ENCODE measurements around the gene GTF3C4. TPM values are rescaled to one million over a fixed set of nuclear protein-coding genes. Genes with fewer than 3 reads are reported as not detected.

Gene GTF3C4
- total and polyA plus RNA-seq, 10 of the 15 experiments (the other 5 are each of a cell fraction or from before 2014, with no cell fraction given) = 3.2 to 18.9 (median 8.2) TPM

DNA sequence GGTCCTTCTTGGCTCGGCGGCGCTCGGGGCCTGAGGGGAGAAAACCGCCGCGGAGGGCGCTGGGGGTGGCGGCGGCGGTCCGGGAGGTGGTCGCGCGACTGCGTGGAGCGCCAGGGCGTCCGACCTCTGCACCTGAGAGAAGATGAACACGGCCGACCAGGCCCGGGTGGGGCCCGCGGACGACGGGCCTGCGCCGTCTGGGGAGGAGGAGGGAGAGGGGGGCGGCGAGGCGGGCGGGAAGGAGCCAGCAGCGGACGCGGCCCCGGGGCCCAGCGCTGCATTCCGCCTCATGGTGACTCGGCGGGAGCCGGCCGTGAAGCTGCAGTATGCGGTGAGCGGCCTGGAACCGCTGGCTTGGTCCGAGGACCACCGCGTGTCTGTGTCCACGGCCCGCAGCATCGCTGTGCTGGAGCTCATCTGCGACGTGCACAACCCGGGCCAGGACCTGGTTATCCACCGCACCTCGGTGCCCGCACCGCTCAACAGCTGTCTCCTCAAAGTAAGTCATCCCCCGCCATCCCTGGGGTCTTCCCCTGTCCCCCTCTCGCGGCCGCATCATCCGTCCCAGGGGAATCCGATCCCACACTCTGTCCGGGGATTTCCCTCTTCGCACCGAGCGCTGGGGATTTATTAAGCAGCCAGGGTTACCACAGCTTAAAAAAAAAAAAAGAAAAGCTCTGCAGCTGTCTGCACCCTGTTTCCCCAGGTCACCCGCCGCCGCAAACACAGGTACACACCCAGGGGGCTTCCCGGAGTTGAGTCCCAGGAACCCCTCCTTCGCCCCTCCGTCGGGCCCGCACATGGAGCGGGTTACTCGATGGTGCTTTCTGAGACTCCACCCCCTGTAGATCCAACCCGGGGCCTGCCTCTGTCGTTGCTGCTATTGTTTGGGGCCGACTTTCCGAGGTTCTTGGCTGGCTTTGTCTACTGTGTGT lies at the start of gene GTF3C4 (continued):
- 0 out of 2 replicates have a peak, but pooled peaks have one; percentile 31 for TF ChIP-seq GATAD2B (conservative IDR thresholded peaks at IDR 0.05; ENCODE audit: low read depth)
- no peak; the same call in 1 of the 2 replicates for TF ChIP-seq DPF2 (IDR thresholded peaks at IDR 0.05)
- peak; percentile 67 for TF ChIP-seq RUNX3 (IDR thresholded peaks at IDR 0.05; ENCODE audit: low read length)
- peak; percentile 81; the same call in 1 of the 2 replicates for TF ChIP-seq ZNF384 (IDR thresholded peaks at IDR 0.05; ENCODE audit: borderline replicate concordance, low read depth, low read length)
- TF ChIP-seq SREBF1 (IDR thresholded peaks at IDR 0.05; ENCODE audit: low read length) = no peak
- peak; percentile 56 for TF ChIP-seq POLR2A (IDR thresholded peaks at IDR 0.05; ENCODE audit: low read depth, low read length)
- no peak for TF ChIP-seq ZNF274 (IDR thresholded peaks at IDR 0.05; ENCODE audit: insufficient read depth, insufficient read length)
- no peak; a peak in 2 of 4 replicates for TF ChIP-seq BHLHE40 (IDR thresholded peaks at IDR 0.05; ENCODE audit: borderline replicate concordance in 1 of 2, low read depth in 2 of 2, low read length in 1 of 2)

DNA sequence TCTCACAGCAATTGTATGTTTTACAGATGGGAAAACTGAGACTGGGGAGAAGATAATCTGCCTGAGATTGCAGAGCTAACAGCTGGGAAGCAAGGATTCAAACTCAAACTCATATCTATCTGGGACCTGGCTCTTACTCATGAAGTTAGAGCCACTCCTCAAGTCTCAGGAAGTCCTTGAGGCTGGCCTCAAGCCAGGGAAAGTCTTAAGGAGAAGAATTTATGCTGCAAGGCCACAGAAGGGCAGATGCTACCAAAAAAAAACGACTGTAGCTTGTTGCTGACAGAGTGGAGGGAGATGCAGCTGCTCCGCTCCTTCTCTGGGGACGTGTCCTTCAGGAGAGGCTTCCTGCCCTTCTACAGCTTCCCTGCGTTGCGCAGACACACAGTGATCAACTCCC lies 48.1 kb upstream of the GTF3C4 start:
- ATAC-seq (no peak), FAIRE-seq (no peak), DNase-seq (ENCODE audit: low read depth, low spot score) (no peak)
- RAD21 ChIA-PET (ENCODE audit: unreplicated experiment) = no interaction called here
- Histone ChIP-seq H3K27ac (ENCODE audit: control insufficient read depth, insufficient read depth) (no peak overlapping the region), H3K4me1 (ENCODE audit: control insufficient read depth, insufficient read depth, low read length) (no peaks in the 10 kb centered on the region), H3K4me3 (no peak overlapping the region), H3K9me3 (replicated peaks; ENCODE audit: control insufficient read depth, insufficient read depth, low read length) (no peaks in the 10 kb centered on the region), H3K9ac (ENCODE audit: control insufficient read depth, insufficient read depth, low read length) (no peak overlapping the region), H3K79me2 (ENCODE audit: control insufficient read depth, insufficient read depth, low read length) (no peaks in the 10 kb centered on the region), H3K4me2 (ENCODE audit: control insufficient read depth, insufficient read depth) (no peak overlapping the region), H4K20me1 (ENCODE audit: control insufficient read depth, insufficient read depth) (no peaks in the 10 kb centered on the region), H3K27me3 (replicated peaks in 1 of 2; ENCODE audit: control insufficient read depth in 2 of 2, insufficient read depth in 2 of 2, low read length in 1 of 2) (no peaks in the 10 kb centered on the region), H3K36me3 (ENCODE audit: control insufficient read depth in 2 of 2, insufficient read depth in 2 of 2, low read length in 1 of 2) (peaks cover 6 to 9% of the 10 kb centered on the region in 2 experiments), H2AFZ (ENCODE audit: control insufficient read depth, low read depth, low read length) (no peak overlapping the region)
- 80% methylated on average over 5 of the region's 5 CpGs for WGBS (ENCODE audit: insufficient coverage, insufficient replicate concordance, low lambda C conversion rate, missing lambda C conversion rate)
- intact Hi-C loops (cut with micrococcal nuclease; ENCODE audit: unreplicated experiment) (no loop called here), in situ Hi-C loops (cut with MboI) (no loop called here)
- CTCF ChIA-PET = interaction anchor here (0.6 kb wide), 1 partner anchor 1696 kb away, joined by 3 read pairs; no protein-coding TSS in a partner anchor
- TF ChIP-seq MXI1 (IDR thresholded peaks at IDR 0.05; ENCODE audit: low read depth, low read length) (no peak), IKZF2 (IDR thresholded peaks at IDR 0.05) (no peak), MTA2 (IDR thresholded peaks at IDR 0.05; ENCODE audit: low read depth) (no peak), ETV6 (conservative IDR thresholded peaks at IDR 0.05 in 1 of 2, IDR thresholded peaks at IDR 0.05 in 1 of 2; ENCODE audit: borderline replicate concordance in 1 of 2, low read depth in 1 of 2) (no peak), CBX3 (IDR thresholded peaks at IDR 0.05; ENCODE audit: borderline replicate concordance, low read depth) (no peak), MTA3 (IDR thresholded peaks at IDR 0.05; ENCODE audit: borderline replicate concordance, low read length) (no peak), GABPA (IDR thresholded peaks at IDR 0.05; ENCODE audit: low read depth) (no peak), SREBF2 (IDR thresholded peaks at IDR 0.05; ENCODE audit: low read length) (no peak)
- TF ChIP-seq, protein P1, sequence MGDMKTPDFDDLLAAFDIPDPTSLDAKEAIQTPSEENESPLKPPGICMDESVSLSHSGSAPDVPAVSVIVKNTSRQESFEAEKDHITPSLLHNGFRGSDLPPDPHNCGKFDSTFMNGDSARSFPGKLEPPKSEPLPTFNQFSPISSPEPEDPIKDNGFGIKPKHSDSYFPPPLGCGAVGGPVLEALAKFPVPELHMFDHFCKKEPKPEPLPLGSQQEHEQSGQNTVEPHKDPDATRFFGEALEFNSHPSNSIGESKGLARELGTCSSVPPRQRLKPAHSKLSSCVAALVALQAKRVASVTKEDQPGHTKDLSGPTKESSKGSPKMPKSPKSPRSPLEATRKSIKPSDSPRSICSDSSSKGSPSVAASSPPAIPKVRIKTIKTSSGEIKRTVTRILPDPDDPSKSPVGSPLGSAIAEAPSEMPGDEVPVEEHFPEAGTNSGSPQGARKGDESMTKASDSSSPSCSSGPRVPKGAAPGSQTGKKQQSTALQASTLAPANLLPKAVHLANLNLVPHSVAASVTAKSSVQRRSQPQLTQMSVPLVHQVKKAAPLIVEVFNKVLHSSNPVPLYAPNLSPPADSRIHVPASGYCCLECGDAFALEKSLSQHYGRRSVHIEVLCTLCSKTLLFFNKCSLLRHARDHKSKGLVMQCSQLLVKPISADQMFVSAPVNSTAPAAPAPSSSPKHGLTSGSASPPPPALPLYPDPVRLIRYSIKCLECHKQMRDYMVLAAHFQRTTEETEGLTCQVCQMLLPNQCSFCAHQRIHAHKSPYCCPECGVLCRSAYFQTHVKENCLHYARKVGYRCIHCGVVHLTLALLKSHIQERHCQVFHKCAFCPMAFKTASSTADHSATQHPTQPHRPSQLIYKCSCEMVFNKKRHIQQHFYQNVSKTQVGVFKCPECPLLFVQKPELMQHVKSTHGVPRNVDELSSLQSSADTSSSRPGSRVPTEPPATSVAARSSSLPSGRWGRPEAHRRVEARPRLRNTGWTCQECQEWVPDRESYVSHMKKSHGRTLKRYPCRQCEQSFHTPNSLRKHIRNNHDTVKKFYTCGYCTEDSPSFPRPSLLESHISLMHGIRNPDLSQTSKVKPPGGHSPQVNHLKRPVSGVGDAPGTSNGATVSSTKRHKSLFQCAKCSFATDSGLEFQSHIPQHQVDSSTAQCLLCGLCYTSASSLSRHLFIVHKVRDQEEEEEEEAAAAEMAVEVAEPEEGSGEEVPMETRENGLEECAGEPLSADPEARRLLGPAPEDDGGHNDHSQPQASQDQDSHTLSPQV (IDR thresholded peaks at IDR 0.05) = no peak
- POLR2A ChIA-PET = no interaction called here
- BruUV-seq (replicated peaks) = no TSS peak
- SMC1A ChIA-PET (ENCODE audit: uncharacterized antibody, unreplicated experiment) = no interaction called here
